Measurements from ENCODE around the gene SYTL3. TPM values are rescaled to one million over a fixed set of nuclear protein-coding genes. Genes with fewer than 3 reads are reported as not detected.
"Not testable (repeated sequence)": the region's sequence is repeated elsewhere in the genome, so short reads cannot be mapped to it uniquely, and the experiment has no call there.

The SYTL3 gene
- total RNA-seq, 1 donor from 2014 or later, result 2.8 TPM

GRCh38 chr6:158610319-158610968 lies 39.4 kb upstream of the SYTL3 start:
- Mint-ChIP-seq H3K4me3 (ENCODE audit: unreplicated experiment) (no peak overlapping the region), H3K27ac (ENCODE audit: unreplicated experiment) (no peak overlapping the region), H3K9me3 (ENCODE audit: unreplicated experiment) (peaks cover 10% of the 10 kb centered on the region), H3K36me3 (ENCODE audit: unreplicated experiment) (peaks cover 12% of the 10 kb centered on the region), H3K27me3 (ENCODE audit: unreplicated experiment) (peaks cover 2% of the 10 kb centered on the region), H3K4me1 (ENCODE audit: low read depth, unreplicated experiment) (peaks cover 8% of the 10 kb centered on the region)
- no peak for DNase-seq
- TF ChIP-seq CTCF (IDR thresholded peaks at IDR 0.05; ENCODE audit: partially characterized antibody, unreplicated experiment), result no peak

GRCh38 chr6:158611039-158611438 lies 38.8 kb upstream of the SYTL3 start:
- no peak overlapping the region for H3K4me3 Mint-ChIP-seq (ENCODE audit: unreplicated experiment)
- H3K27me3 Mint-ChIP-seq (ENCODE audit: unreplicated experiment), result no peaks in the 10 kb centered on the region
- H3K9me3 Mint-ChIP-seq (ENCODE audit: unreplicated experiment), result peaks cover 7% of the 10 kb centered on the region
- no peak overlapping the region for H3K27ac Mint-ChIP-seq (ENCODE audit: unreplicated experiment)
- no peak for TF ChIP-seq CTCF (IDR thresholded peaks at IDR 0.05; ENCODE audit: partially characterized antibody, unreplicated experiment)
- no peak for DNase-seq
- peaks cover 12% of the 10 kb centered on the region for H3K36me3 Mint-ChIP-seq (ENCODE audit: unreplicated experiment)
- H3K4me1 Mint-ChIP-seq (ENCODE audit: low read depth, unreplicated experiment), result peaks cover 8% of the 10 kb centered on the region

GRCh38 chr6:158611541-158612370 lies 38.1 kb upstream of the SYTL3 start:
- Mint-ChIP-seq H3K27ac (ENCODE audit: unreplicated experiment) (peak overlapping the region; percentile 55), H3K27me3 (ENCODE audit: unreplicated experiment) (no peaks in the 10 kb centered on the region), H3K4me3 (ENCODE audit: unreplicated experiment) (no peak overlapping the region), H3K9me3 (ENCODE audit: unreplicated experiment) (peaks cover 7% of the 10 kb centered on the region), H3K4me1 (ENCODE audit: low read depth, unreplicated experiment) (peaks cover 8% of the 10 kb centered on the region), H3K36me3 (ENCODE audit: unreplicated experiment) (peaks cover 12% of the 10 kb centered on the region)
- TF ChIP-seq CTCF (IDR thresholded peaks at IDR 0.05; ENCODE audit: partially characterized antibody, unreplicated experiment), result no peak
- no peak for DNase-seq

GRCh38 chr6:158614606-158615005 lies 35.2 kb upstream of the SYTL3 start:
- not testable (repeated sequence) for H3K4me3 Mint-ChIP-seq (ENCODE audit: unreplicated experiment); DNase-seq; H3K27ac Mint-ChIP-seq (ENCODE audit: unreplicated experiment); H3K27me3 Mint-ChIP-seq (ENCODE audit: unreplicated experiment)
- Mint-ChIP-seq H3K4me1 (ENCODE audit: low read depth, unreplicated experiment) (peaks cover 16% of the 10 kb centered on the region), H3K36me3 (ENCODE audit: unreplicated experiment) (peaks cover 12% of the 10 kb centered on the region), H3K9me3 (ENCODE audit: unreplicated experiment) (peaks cover 14% of the 10 kb centered on the region)

- H3K27me3 Mint-ChIP-seq (ENCODE audit: unreplicated experiment); H3K4me1 Mint-ChIP-seq (ENCODE audit: low read depth, unreplicated experiment); H3K4me3 Mint-ChIP-seq (ENCODE audit: unreplicated experiment); H3K36me3 Mint-ChIP-seq (ENCODE audit: unreplicated experiment); H3K27ac Mint-ChIP-seq (ENCODE audit: unreplicated experiment); DNase-seq: not testable (repeated sequence)
- H3K9me3 Mint-ChIP-seq (ENCODE audit: unreplicated experiment), result peaks cover 11% of the 10 kb centered on the region
Observed at GRCh38 chr6:158618289-158618688, 31.6 kb upstream of the SYTL3 start.
